Rectal smooth muscle tissue (tissue), 1 donor: ENCODE data around the gene GPRC5A.

Experiments
- H3K27ac ChIP-seq: one replicate; pipeline ENCODE4 v1.7.0; 2013; ENCODE audit warnings: low read depth, low read length, inconsistent platforms
- H3K27me3 ChIP-seq: one replicate; pipeline ENCODE4 v1.7.0; 2013; ENCODE audit warnings: low read length; ENCODE audit not compliant: control insufficient read depth, insufficient read depth
- H3K36me3 ChIP-seq: one replicate; pipeline ENCODE4 v1.7.0; 2013; ENCODE audit warnings: low read length; ENCODE audit not compliant: control insufficient read depth, insufficient read depth
- H3K4me1 ChIP-seq: one replicate; pipeline ENCODE4 v1.7.0; 2013; ENCODE audit warnings: low read length; ENCODE audit not compliant: control insufficient read depth, insufficient read depth
- H3K4me3 ChIP-seq: one replicate; pipeline ENCODE4 v1.7.0; 2013; ENCODE audit warnings: low read length
- H3K9ac ChIP-seq: one replicate; pipeline ENCODE4 v1.7.0; 2013; ENCODE audit warnings: low read length

The GPRC5A gene

DNA sequence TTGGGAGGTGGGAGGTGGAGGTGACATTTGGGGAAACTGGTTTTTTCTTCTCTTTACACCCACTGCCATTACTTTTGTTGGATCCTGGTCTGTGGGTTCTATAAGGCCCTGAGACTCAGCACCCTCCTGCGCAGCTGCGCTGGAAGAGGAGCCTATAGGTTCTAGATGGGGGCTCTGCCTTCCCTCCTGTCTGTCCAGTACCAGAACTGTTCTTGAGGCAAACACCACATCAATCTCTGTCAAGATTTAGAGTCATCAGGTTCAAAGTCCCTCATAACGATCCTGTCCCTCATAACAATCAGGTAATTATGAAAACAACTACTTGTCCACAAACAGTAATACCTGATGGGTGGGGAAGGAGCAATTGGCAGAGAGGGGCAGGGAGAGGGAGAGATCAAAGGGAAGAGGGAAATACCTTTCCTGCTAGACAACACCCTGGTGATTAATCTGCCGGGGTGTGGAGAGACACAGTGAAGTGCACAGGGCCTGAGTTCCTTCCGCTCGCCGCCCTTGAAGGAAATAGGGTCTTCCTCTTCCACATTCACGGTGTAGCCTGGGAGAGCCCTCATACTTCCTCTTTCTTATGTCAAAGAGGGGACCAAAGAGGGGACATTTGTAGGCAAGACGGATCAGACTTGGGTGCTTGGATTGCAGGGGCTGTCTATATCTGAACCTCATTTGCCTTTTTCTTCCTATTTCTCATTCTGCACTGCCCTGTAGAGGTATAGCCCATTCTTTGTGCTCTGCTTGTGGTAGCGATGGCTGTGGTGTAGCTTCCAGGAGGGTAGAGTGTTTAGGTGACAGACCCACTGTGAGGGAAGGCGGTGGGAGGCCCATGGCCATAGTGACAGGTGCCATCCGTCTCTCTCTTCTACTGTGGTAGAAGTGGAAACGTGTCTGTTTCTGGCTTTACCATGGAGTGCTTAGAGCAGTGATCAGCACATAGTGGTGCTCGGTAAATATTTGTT is 12.6 kb downstream of the GPRC5A start:
- Histone ChIP-seq H3K4me1 (no peaks in the 10 kb centered on the region), H3K4me3 (no peak overlapping the region), H3K9ac (no peak overlapping the region), H3K27ac (no peak overlapping the region), H3K27me3 (no peaks in the 10 kb centered on the region), H3K36me3 (no peaks in the 10 kb centered on the region)

DNA sequence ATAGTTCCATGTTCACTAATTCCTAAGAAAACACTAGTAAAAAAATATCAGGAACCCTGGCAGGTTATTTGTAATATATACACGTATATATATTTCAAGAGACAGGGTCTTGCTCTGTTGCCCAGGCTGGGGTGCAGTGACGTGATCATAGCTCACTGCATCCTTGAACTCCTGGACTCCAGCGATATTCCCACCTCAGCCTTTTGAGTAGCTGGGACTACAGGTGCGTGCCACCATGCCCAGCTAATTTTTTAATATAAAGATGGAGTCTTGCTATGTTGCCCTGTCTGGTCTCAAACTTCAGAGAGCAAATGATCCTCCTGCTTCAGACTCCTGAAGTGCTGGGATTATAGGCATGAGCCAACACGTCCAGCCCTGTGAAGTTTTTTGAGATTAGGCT is 16.2 kb downstream of the GPRC5A start:
- no peaks in the 10 kb centered on the region for H3K4me1 ChIP-seq

DNA sequence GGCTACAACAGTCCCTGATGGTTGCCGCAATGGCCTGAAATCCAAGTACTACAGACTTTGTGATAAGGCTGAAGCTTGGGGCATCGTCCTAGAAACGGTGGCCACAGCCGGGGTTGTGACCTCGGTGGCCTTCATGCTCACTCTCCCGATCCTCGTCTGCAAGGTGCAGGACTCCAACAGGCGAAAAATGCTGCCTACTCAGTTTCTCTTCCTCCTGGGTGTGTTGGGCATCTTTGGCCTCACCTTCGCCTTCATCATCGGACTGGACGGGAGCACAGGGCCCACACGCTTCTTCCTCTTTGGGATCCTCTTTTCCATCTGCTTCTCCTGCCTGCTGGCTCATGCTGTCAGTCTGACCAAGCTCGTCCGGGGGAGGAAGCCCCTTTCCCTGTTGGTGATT is 16.9 kb downstream of the GPRC5A start:
- no peaks in the 10 kb centered on the region for H3K27me3 ChIP-seq
- H3K9ac ChIP-seq: no peak overlapping the region
- no peak overlapping the region for H3K4me3 ChIP-seq
- H3K4me1 ChIP-seq: no peaks in the 10 kb centered on the region
- H3K27ac ChIP-seq: no peak overlapping the region
- H3K36me3 ChIP-seq: no peaks in the 10 kb centered on the region

More for the DNA sequence above, 16.2 kb downstream of the GPRC5A start:
- H3K4me3 ChIP-seq: no peak overlapping the region
- no peak overlapping the region for H3K9ac ChIP-seq
- no peaks in the 10 kb centered on the region for H3K36me3 ChIP-seq
- H3K27ac ChIP-seq: no peak overlapping the region
- no peaks in the 10 kb centered on the region for H3K27me3 ChIP-seq

DNA sequence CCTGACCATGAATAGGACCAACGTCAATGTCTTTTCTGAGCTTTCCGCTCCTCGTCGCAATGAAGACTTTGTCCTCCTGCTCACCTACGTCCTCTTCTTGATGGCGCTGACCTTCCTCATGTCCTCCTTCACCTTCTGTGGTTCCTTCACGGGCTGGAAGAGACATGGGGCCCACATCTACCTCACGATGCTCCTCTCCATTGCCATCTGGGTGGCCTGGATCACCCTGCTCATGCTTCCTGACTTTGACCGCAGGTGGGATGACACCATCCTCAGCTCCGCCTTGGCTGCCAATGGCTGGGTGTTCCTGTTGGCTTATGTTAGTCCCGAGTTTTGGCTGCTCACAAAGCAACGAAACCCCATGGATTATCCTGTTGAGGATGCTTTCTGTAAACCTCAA is 17.3 kb downstream of the GPRC5A start:
- no peak overlapping the region for H3K27ac ChIP-seq
- no peaks in the 10 kb centered on the region for H3K27me3 ChIP-seq
- no peaks in the 10 kb centered on the region for H3K36me3 ChIP-seq
- no peaks in the 10 kb centered on the region for H3K4me1 ChIP-seq
- no peak overlapping the region for H3K4me3 ChIP-seq
- H3K9ac ChIP-seq: no peak overlapping the region

DNA sequence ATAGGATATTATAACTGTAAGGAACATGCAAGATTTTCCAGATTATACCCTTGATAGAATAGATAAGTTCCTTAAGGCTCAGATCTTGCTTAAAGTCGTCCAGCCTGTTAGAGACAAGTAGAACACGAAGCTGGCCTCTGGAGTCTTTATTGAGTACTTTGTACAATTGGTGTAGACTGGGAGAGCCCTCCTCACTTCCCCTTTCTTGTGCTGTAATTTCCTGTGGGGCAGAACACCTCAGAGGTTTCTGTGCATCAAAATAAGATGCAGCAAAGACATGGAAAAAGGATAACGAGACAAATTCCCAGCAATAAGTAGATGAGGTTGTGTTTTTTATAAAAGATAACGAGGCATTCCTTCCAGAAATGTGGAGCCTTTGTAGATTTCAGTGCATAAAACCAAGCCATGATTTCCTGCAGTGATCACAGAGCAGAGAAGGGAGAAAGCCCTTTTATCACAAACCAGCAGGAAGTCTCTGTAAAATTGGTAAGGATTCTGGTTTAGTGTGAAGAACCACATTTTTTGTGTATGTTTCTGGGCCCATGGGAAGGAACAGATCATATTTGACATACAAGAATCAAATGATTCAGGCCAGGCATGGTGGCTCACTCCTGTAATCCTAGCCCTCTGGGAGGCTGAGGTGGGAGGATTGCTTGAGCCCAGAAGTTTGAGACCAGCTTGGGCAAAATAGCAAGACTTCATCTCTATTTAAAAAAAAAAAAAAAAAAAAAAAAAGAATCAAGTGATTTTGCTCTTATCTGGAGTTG is 18.0 kb downstream of the GPRC5A start:
- no peaks in the 10 kb centered on the region for H3K36me3 ChIP-seq
- no peaks in the 10 kb centered on the region for H3K4me1 ChIP-seq
- no peaks in the 10 kb centered on the region for H3K27me3 ChIP-seq
- no peak overlapping the region for H3K4me3 ChIP-seq
- no peak overlapping the region for H3K9ac ChIP-seq
- H3K27ac ChIP-seq: no peak overlapping the region

DNA sequence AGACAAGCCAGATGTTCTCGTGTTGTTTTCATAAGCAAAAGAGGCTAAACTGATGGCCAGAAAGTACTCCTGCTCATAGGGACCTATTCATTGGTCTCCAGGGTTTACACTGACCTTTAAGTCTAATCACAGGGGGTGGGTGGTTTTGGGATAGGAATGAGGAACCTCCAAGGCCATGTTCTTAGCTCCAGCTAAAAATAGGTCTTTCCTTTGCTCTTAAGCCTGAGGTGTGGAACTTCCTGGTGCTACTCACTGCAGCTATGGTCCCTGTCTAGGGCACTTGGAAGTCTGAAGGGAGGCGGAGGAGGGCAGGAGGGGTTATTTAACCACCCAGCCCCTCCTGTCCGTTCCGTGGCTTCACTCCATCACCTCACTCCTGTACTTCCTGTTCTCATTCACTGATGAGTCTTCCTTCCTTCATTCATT is 18.6 kb downstream of the GPRC5A start:
- H3K36me3 ChIP-seq: no peaks in the 10 kb centered on the region
- no peaks in the 10 kb centered on the region for H3K4me1 ChIP-seq
- no peak overlapping the region for H3K27ac ChIP-seq
- H3K27me3 ChIP-seq: no peaks in the 10 kb centered on the region
- H3K4me3 ChIP-seq: no peak overlapping the region
- H3K9ac ChIP-seq: no peak overlapping the region

DNA sequence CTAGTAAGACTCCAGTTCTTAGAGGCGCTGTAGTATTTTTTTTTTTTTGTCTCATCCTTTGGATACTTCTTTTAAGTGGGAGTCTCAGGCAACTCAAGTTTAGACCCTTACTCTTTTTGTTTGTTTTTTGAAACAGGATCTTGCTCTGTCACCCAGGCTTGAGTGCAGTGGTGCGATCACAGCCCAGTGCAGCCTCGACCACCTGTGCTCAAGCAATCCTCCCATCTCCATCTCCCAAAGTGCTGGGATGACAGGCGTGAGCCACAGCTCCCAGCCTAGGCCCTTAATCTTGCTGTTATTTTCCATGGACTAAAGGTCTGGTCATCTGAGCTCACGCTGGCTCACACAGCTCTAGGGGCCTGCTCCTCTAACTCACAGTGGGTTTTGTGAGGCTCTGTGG is 21.3 kb downstream of the GPRC5A start:
- Histone ChIP-seq H3K4me1 (no peaks in the 10 kb centered on the region), H3K9ac (no peak overlapping the region), H3K36me3 (no peaks in the 10 kb centered on the region), H3K27me3 (no peaks in the 10 kb centered on the region), H3K27ac (no peak overlapping the region), H3K4me3 (no peak overlapping the region)

DNA sequence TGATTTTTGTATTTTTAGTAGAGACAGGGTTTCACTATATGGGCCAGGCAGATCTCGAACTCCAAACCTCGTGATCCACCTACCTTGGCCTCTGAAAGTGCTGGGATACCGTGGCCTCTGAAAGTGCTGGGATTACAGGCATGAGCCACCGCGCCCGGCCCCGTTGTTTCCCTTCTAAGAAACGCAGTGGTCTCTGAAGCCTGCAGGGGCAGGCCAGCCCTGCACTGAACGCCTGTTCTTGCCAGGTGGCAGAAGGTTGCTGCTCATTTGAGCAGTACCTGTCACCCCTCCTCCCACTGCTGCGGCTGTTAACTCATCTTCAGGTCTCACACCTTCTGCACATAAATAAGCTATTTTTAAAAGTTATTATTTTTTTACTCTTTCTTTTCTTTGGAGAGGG is 24.3 kb downstream of the GPRC5A start:
- no peaks in the 10 kb centered on the region for H3K4me1 ChIP-seq
- H3K36me3 ChIP-seq: no peaks in the 10 kb centered on the region
- H3K27ac ChIP-seq: no peak overlapping the region
- no peaks in the 10 kb centered on the region for H3K27me3 ChIP-seq
- H3K4me3 ChIP-seq: no peak overlapping the region
- no peak overlapping the region for H3K9ac ChIP-seq

DNA sequence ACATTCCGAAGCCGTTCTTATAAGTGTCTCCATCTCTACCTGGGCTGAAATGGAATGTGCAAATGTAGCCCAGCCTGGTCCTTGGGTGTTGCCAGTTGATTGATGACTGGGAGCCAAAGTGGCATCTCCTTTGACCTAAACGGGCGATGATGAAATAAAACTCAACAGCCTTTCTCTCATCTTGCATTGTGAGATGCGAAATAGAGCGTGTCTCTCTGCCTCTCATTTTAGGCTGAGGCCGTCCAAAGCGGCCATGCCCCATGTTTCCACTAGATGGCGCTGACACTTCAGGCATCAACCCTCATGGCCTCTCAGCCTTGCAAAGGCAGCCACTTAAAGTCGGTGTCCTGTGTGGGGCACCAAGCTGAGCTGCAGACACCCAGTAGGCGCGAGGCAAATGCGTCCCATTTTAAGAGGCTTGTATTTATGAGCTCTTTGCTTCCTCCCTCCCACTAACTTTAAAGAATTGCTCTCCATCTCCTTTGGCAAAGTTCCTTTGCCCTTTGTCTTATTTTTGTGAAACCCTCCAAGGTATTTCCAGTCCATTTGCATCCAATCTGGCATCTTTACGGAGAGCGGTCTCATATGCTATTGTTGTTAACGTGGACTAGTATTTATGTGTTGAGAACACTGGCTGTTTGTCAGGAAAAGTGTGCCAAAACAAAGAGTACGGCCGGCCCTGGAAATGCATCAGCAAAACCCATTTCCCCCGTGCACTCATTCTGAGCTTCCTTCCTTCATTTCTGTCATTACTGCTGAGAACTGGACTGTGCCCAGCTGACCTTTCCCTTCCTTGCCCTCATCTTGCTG is 25.0 kb downstream of the GPRC5A start:
- Histone ChIP-seq H3K36me3 (no peaks in the 10 kb centered on the region), H3K4me3 (no peak overlapping the region), H3K27me3 (no peaks in the 10 kb centered on the region), H3K9ac (no peak overlapping the region), H3K27ac (no peak overlapping the region), H3K4me1 (no peaks in the 10 kb centered on the region)

DNA sequence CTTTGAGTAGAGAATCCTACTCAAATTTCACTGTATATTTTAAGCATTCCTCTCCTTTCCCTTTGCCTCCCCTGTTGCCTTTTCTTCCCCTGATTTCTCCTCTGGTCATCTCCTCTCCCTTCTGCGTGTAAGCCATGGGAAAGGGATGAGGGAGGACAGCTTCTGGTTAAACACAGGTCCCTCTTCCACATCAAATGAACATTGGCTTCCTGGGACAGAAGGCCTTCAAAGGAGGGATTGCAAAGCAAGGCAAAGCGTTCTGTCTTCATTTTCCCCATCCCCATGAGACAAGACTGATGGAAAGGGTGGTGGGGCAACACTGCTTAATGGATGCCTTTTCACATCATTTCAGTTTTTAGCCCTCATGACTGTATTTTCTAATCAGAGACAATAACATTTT is 26.2 kb downstream of the GPRC5A start:
- H3K4me1 ChIP-seq: no peaks in the 10 kb centered on the region
- H3K27me3 ChIP-seq: no peaks in the 10 kb centered on the region
- H3K27ac ChIP-seq: no peak overlapping the region
- H3K9ac ChIP-seq: no peak overlapping the region
- no peak overlapping the region for H3K4me3 ChIP-seq
- no peaks in the 10 kb centered on the region for H3K36me3 ChIP-seq

DNA sequence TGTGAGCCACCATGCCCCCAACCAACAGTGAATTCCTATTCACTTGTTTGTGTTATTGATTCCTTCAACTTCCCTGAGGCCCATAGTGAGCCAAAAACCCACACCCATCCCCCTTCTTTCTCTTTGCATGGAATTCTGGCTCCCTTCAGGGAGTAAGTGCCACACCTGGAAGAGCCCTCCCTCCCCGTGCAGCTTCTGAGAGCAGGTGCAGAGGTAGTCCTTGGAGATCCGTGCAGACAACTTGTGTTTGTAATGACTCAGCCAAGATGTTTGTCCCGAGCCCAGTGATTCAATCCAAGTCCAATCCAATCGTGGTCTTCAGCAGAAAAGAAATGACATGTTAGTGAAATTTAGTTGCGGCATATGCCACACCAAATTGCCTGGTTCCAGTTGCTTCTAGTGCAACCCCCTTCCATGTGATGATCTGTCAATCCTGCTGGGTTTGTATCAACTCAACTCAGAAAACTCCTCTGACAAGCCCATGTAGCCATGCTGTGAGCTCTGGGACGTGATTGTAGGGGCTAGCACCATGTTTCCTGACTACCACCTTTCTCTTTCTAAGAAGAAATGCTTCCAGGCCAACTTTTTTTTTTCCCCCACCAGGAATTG is 27.5 kb downstream of the GPRC5A start:
- no peaks in the 10 kb centered on the region for H3K27me3 ChIP-seq
- H3K9ac ChIP-seq: no peak overlapping the region
- no peaks in the 10 kb centered on the region for H3K4me1 ChIP-seq
- H3K27ac ChIP-seq: no peak overlapping the region
- H3K4me3 ChIP-seq: no peak overlapping the region
- H3K36me3 ChIP-seq: no peaks in the 10 kb centered on the region
